WTC11 (cell line): ENCODE data around the gene KDELR3. TPM values are rescaled to one million over a fixed set of nuclear protein-coding genes. Genes with fewer than 3 reads are reported as not detected.

Experiments used
- ATAC-seq: fragments of 200-7000 bp; cut with Tn5 transposase; 2 replicates; pipeline ENCODE4 v1.10.0; 2021; ENCODE audit warnings: mild to moderate bottlenecking, moderate library complexity
- CTCF ChIA-PET: fragments of 300-600 bp; sonication (Branson Sonifier 250); formaldehyde crosslinking; loops from one replicate; lab custom pipeline; 2021; ENCODE audit warnings: antibody characterized with exemption; lab: Charles Lee
- POLR2A ChIA-PET: fragments of 350-600 bp; sonication (Branson Sonifier 250); formaldehyde crosslinking; loops from one replicate; lab custom pipeline; 2021; ENCODE audit warnings: antibody characterized with exemption; lab: Charles Lee
- DNase-seq: peaks from one replicate; pipeline ENCODE4 v3.0.0; 2021; ENCODE audit warnings: low spot score
- H3K27ac Mint-ChIP-seq: 2 replicates; pipeline ENCODE4 v1.8.0; 2021; ENCODE audit warnings: mixed read lengths
- H3K27me3 Mint-ChIP-seq: 2 replicates; pipeline ENCODE4 v1.8.0; 2021; ENCODE audit warnings: low read depth, mild to moderate bottlenecking, moderate library complexity, mixed read lengths
- H3K36me3 Mint-ChIP-seq: 2 replicates; pipeline ENCODE4 v1.8.0; 2021; ENCODE audit warnings: mixed read lengths
- H3K4me1 Mint-ChIP-seq: 2 replicates; pipeline ENCODE4 v1.8.0; 2022; ENCODE audit warnings: mixed read lengths
- H3K4me3 Mint-ChIP-seq: 2 replicates; pipeline ENCODE4 v1.8.0; 2021; ENCODE audit warnings: mild to moderate bottlenecking, moderate library complexity, mixed read lengths
- H3K9me3 Mint-ChIP-seq: 2 replicates; pipeline ENCODE4 v1.8.0; 2021; ENCODE audit warnings: mixed read lengths
- CDX4 ChIP-seq: fragments of 250-450 bp; sonication (Bioruptor Pico); IDR thresholded peaks from 2 replicates; pipeline ENCODE4 v1.9.0; 2021; ENCODE audit warnings: moderate library complexity, mild to moderate bottlenecking, inconsistent platforms, borderline replicate concordance
- CTCF ChIP-seq: fragments of 200-600 bp; IDR thresholded peaks from 2 replicates; pipeline ENCODE4 v1.8.0; 2022; ENCODE audit warnings: antibody characterized with exemption
- ESRRA ChIP-seq: sonication (generic); formaldehyde crosslinking; IDR thresholded peaks from 2 replicates; pipeline ENCODE4 v1.8.1; 2022; ENCODE audit warnings: mild to moderate bottlenecking, missing genetic modification reagents, borderline replicate concordance
- GTF2I ChIP-seq: fragments of 250-450 bp; sonication (Bioruptor Pico); conservative IDR thresholded peaks from 2 replicates; pipeline ENCODE4 v1.4.0; 2021; ENCODE audit warnings: mild to moderate bottlenecking
- HMGA2 ChIP-seq: fragments of 250-450 bp; sonication (Bioruptor Pico); IDR thresholded peaks from 2 replicates; pipeline ENCODE4 v1.4.0; 2021; ENCODE audit warnings: mild to moderate bottlenecking, moderate library complexity
- HMGXB4 ChIP-seq: sonication (generic); formaldehyde crosslinking; IDR thresholded peaks from 2 replicates; pipeline ENCODE4 v1.8.1; 2023; ENCODE audit warnings: mild to moderate bottlenecking, moderate library complexity, missing genetic modification reagents
- MLX ChIP-seq: sonication (generic); formaldehyde crosslinking; IDR thresholded peaks from 2 replicates; pipeline ENCODE4 v1.8.1; 2023; ENCODE audit warnings: mild to moderate bottlenecking, missing genetic modification reagents, moderate library complexity
- NR3C1 ChIP-seq: sonication (generic); formaldehyde crosslinking; conservative IDR thresholded peaks from 2 replicates; pipeline ENCODE4 v1.8.1; 2023; ENCODE audit warnings: low read depth, mild to moderate bottlenecking, missing genetic modification reagents
- PRDM15 ChIP-seq: sonication (generic); formaldehyde crosslinking; IDR thresholded peaks from 2 replicates; pipeline ENCODE4 v1.8.0; 2022; ENCODE audit warnings: missing genetic modification reagents
- SMAD3 ChIP-seq: sonication (generic); formaldehyde crosslinking; IDR thresholded peaks from 2 replicates; pipeline ENCODE4 v1.8.0; 2022; ENCODE audit warnings: missing genetic modification reagents, mild to moderate bottlenecking, borderline replicate concordance
- ZBTB43 ChIP-seq: sonication (generic); formaldehyde crosslinking; IDR thresholded peaks from 2 replicates; pipeline ENCODE4 v1.8.1; 2023; ENCODE audit warnings: mild to moderate bottlenecking, missing genetic modification reagents
- ZMAT4 ChIP-seq: fragments of 250-450 bp; sonication (Bioruptor Pico); IDR thresholded peaks from 2 replicates; pipeline ENCODE4 v1.9.0; 2021; ENCODE audit warnings: mild to moderate bottlenecking
- ZNF232 ChIP-seq: sonication (generic); formaldehyde crosslinking; IDR thresholded peaks from 2 replicates; pipeline ENCODE4 v1.8.0; 2022; ENCODE audit warnings: mild to moderate bottlenecking, missing genetic modification reagents
- ZNF425 ChIP-seq: fragments of 250-450 bp; sonication (Bioruptor Pico); conservative IDR thresholded peaks from 2 replicates; pipeline ENCODE4 v1.9.0; 2021; ENCODE audit warnings: mild to moderate bottlenecking
- ZNF512 ChIP-seq: sonication (generic); formaldehyde crosslinking; IDR thresholded peaks from 2 replicates; pipeline ENCODE4 v1.8.1; 2022; ENCODE audit warnings: missing genetic modification reagents, borderline replicate concordance
- total RNA-seq: library from RNA; stranded (reverse); gene quantifications from 3 replicates; pipeline ENCODE4 v1.2.3, GENCODE V29; 2021

KDELR3 gene
- total RNA-seq, 1 experiment from 2014 or later = 5.7 TPM

- TF ChIP-seq MLX (CRISPR knock-in tag) (no peak), ZNF232 (CRISPR knock-in tag) (no peak), ZMAT4 (no peak), HMGA2 (CRISPR knock-in tag) (no peak), ZNF425 (CRISPR knock-in tag) (no peak), ZNF512 (CRISPR knock-in tag) (no peak), CDX4 (no peak), CTCF (no peak), SMAD3 (CRISPR knock-in tag) (no peak), GTF2I (CRISPR knock-in tag) (no peak)
Measured at GRCh38 chr22:38428714-38429113, 39.2 kb upstream of the KDELR3 start (continued).

GRCh38 chr22:38429499-38430068 is 38.3 kb upstream of the KDELR3 start:
- H3K27ac Mint-ChIP-seq = no peak overlapping the region
- ChIA-PET POLR2A (interaction anchor here (0.6 kb wide), 1 partner anchor 10 kb away, joined by 3 read pairs; no protein-coding TSS in a partner anchor), CTCF (no interaction called here)
- H3K4me1 Mint-ChIP-seq = no peaks in the 10 kb centered on the region
- H3K4me3 Mint-ChIP-seq = no peak overlapping the region
- no peaks in the 10 kb centered on the region for H3K27me3 Mint-ChIP-seq
- no peak for ATAC-seq
- no peak for DNase-seq
- no peaks in the 10 kb centered on the region for H3K9me3 Mint-ChIP-seq
- no peaks in the 10 kb centered on the region for H3K36me3 Mint-ChIP-seq
- TF ChIP-seq HMGXB4 (CRISPR knock-in tag) = no peak
- TF ChIP-seq ESRRA (CRISPR knock-in tag) = no peak
- TF ChIP-seq ZNF512 (CRISPR knock-in tag) = no peak
- TF ChIP-seq PRDM15 (CRISPR knock-in tag) = no peak
- no peak for TF ChIP-seq ZBTB43 (CRISPR knock-in tag)
- no peak for TF ChIP-seq CDX4
- TF ChIP-seq NR3C1 (CRISPR knock-in tag) = no peak
- TF ChIP-seq ZNF232 (CRISPR knock-in tag) = no peak
